HG02943 (cell line): ENCODE measurements around the gene KSR2.

ENCODE experiments used
- ATAC-seq: cut with Tn5 transposase; IDR thresholded peaks from one replicate; pipeline ENCODE4 v1.9.1; 2021; ENCODE audit warnings: mild to moderate bottlenecking, low read depth, moderate library complexity; ENCODE audit not compliant: unreplicated experiment

KSR2 gene

GRCh38 chr12:117486840-117487659 lies 481.7 kb downstream of the KSR2 start:
- no peak for ATAC-seq

GRCh38 chr12:117485984-117486839 lies 482.6 kb downstream of the KSR2 start:
- no peak for ATAC-seq

- ATAC-seq, result no peak
Observed at GRCh38 chr12:117484901-117485300, 483.9 kb downstream of the KSR2 start.

GRCh38 chr12:117483501-117483900 lies 485.3 kb downstream of the KSR2 start:
- no peak for ATAC-seq

- ATAC-seq, result no peak
Observed at GRCh38 chr12:117481470-117481869, 487.3 kb downstream of the KSR2 start.

GRCh38 chr12:117476341-117476740 lies 492.4 kb downstream of the KSR2 start:
- ATAC-seq, result no peak

GRCh38 chr12:117473856-117474255 lies 494.9 kb downstream of the KSR2 start:
- ATAC-seq, result no peak

GRCh38 chr12:117472983-117473382 lies 495.8 kb downstream of the KSR2 start:
- ATAC-seq, result no peak

GRCh38 chr12:117470804-117471203 lies 498.0 kb downstream of the KSR2 start:
- no peak for ATAC-seq

GRCh38 chr12:117469883-117470483 lies 498.8 kb downstream of the KSR2 start:
- no peak for ATAC-seq

GRCh38 chr12:117468016-117468415 lies 500.8 kb downstream of the KSR2 start:
- no peak for ATAC-seq

- ATAC-seq, result no peak
Observed at GRCh38 chr12:117467588-117467987, 501.2 kb downstream of the KSR2 start.

GRCh38 chr12:117466677-117467362 lies 502.0 kb downstream of the KSR2 start:
- ATAC-seq, result no peak

- no peak for ATAC-seq
Observed at GRCh38 chr12:117461732-117462131, 507.1 kb downstream of the KSR2 start.

GRCh38 chr12:117459229-117459628 lies 509.6 kb downstream of the KSR2 start:
- no peak for ATAC-seq

GRCh38 chr12:117457189-117457588 lies 511.6 kb downstream of the KSR2 start:
- no peak for ATAC-seq

- ATAC-seq, result no peak
Observed at GRCh38 chr12:117456076-117456475, 512.7 kb downstream of the KSR2 start.

GRCh38 chr12:117453961-117454360 lies 514.8 kb downstream of the KSR2 start:
- no peak for ATAC-seq

GRCh38 chr12:117452112-117452511 lies 516.7 kb downstream of the KSR2 start:
- ATAC-seq, result no peak

GRCh38 chr12:117450209-117450608 lies 518.6 kb downstream of the KSR2 start:
- no peak for ATAC-seq
